Left lung (tissue), 10 donors: ENCODE measurements around the gene LEMD3. TPM values are rescaled to one million over a fixed set of nuclear protein-coding genes. Genes with fewer than 3 reads are reported as not detected.
"Not testable (repeated sequence)": the region's sequence is repeated elsewhere in the genome, so short reads cannot be mapped to it uniquely, and the experiment has no call there.

Source experiments
- ATAC-seq: fragments of 200-7000 bp; cut with Tn5 transposase; one replicate; pipeline ENCODE4 v1.9.1; 2020; ENCODE audit warnings: moderate library complexity
- DNase-seq, 4 donors: peaks; one replicate each; pipeline ENCODE4 v3.0.0-alpha.2; 2013 to 2020
- H3K27ac ChIP-seq, 2 donors: fragments of 200-600 bp; sonication (generic) in 1 of 2; one replicate each; pipeline versions ENCODE4 v1.5.0 to v1.8.0; 2020 to 2021
- H3K27me3 ChIP-seq, 2 donors: fragments of 200-600 bp; sonication (generic) in 1 of 2; one replicate each; pipeline versions ENCODE4 v1.5.0 to v1.8.0; 2020 to 2021
- H3K36me3 ChIP-seq, 2 donors: fragments of 200-600 bp; sonication (generic) in 1 of 2; one replicate each; pipeline versions ENCODE4 v1.5.0 to v1.8.0; 2020 to 2021
- H3K4me1 ChIP-seq, 2 donors: fragments of 200-600 bp; one replicate each; pipeline ENCODE4 v1.8.0; 2021
- H3K4me3 ChIP-seq, 2 donors: fragments of 200-600 bp; sonication (generic) in 1 of 2; one replicate each; pipeline versions ENCODE4 v1.5.0 to v1.8.0; 2020 to 2021; ENCODE audit warnings: mild to moderate bottlenecking in 1 of 2
- H3K9me3 ChIP-seq, 2 donors: fragments of 200-600 bp; sonication (generic) in 1 of 2; one replicate each; pipeline versions ENCODE4 v1.5.0 to v1.8.0; 2020 to 2021
- CTCF ChIP-seq, 2 donors: fragments of 200-600 bp; sonication (generic) in 1 of 2; IDR thresholded peaks; one replicate each; pipeline versions ENCODE4 v1.5.0 to v1.8.0; 2021; ENCODE audit warnings: antibody characterized with exemption in 2 of 2
- intact Hi-C, 2 donors: fragments of 100-400 bp; cut with DNase I; formaldehyde crosslinking; loops; one replicate each; pipeline versions ENCODE4 v1.11.2 to v1.14.2; 2022
- polyA plus RNA-seq, 6 donors: library from polyadenylated mRNA; unstranded; fragments of 120-200 nt; gene quantifications; one replicate each; pipeline ENCODE4 v1.2.1, GENCODE V29; 2013; ENCODE audit not compliant: insufficient read length in 6 of 6
- total RNA-seq, 2 donors: library from RNA; stranded (reverse); fragmentation: NEBNext Ultra II Directional; extraction: Animal tissue kit (Norgen Biotek cat#: 25700); gene quantifications; one replicate each; pipeline ENCODE4 v1.2.1, GENCODE V29; 2021
- donor health status: DM: no; HTN: yes; CAD: no.
- donor health status: DM: no; HTN: no; CAD: no.

LEMD3 gene
- total and polyA plus RNA-seq, 8 donors, result 26.5 to 47.0 (median 43.1) TPM

DNA sequence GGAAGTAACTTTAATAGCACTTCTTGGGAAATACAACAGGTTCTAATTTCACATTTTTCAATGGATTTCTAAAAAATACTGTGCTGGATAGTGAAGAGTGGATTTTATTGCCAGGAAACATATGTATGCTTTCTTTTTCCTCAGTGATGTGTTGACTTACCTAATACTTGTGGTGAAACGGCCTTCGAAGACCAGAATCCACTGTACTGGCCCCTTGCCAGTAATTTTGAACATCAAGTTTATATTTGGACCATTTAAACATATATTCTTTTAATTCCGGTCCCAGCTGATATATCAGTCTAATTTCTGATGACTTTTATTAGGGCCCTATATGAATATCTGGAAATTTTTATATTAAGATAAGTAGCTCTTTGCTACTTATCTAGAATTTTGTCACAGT, 110.9 kb downstream of the LEMD3 start:
- no peak for TF ChIP-seq CTCF (IDR thresholded peaks at IDR 0.05)
- ATAC-seq (no peak), DNase-seq (no peak)
- Histone ChIP-seq H3K4me1 (peaks cover 0 to 26% of the 10 kb centered on the region in 2 donors), H3K27ac (no peak overlapping the region), H3K4me3 (peak overlapping the region in 1 of 2 donors; percentile 67), H3K36me3 (no peaks in the 10 kb centered on the region), H3K9me3 (no peaks in the 10 kb centered on the region), H3K27me3 (peaks cover 0 to 23% of the 10 kb centered on the region in 2 donors)
- intact Hi-C loops, result no loop called here

DNA sequence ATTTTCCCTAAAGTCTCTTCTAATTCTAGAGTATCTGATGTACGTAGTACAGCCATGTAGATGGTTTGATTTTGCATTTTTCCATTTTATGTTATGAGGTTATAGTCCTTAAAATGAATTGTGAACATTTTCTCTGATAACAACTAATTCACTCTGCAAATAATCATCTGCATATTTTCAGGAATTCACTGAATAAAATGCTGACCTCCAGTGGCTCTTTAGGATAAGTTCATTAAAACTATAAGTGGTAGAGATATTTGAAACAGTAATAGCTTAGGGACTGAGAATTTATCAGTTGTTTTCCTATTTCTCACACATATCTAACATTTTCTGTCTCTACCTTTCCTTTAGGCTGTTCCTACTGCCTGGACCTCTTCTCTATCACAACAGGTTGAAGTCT, 113.5 kb downstream of the LEMD3 start:
- TF ChIP-seq CTCF (IDR thresholded peaks at IDR 0.05), result no peak
- ATAC-seq, result no peak

DNA sequence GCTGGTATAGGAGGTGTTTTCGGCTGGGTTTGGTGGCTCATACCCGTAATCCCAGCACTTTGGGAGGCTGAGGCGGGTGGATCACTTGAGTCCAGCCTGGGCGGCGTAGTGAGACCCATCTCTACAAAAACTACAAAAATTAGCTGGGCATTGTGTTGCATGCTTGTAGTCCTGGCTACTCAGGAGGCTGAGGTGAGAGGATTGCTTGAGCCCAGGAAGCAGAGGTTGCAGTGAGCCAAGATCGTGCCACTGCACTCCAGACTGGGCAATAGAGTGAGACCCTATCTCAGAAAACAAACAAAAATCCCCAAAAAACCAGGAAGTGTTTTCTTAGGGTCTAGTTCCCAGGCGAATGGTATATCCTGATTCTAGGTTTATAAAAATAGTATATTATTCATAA, 116.1 kb downstream of the LEMD3 start:
- H3K27ac ChIP-seq, H3K27me3 ChIP-seq, DNase-seq, H3K9me3 ChIP-seq, H3K4me3 ChIP-seq, H3K4me1 ChIP-seq, ATAC-seq, intact Hi-C loops, H3K36me3 ChIP-seq: not testable (repeated sequence)

More for the DNA sequence above, 113.5 kb downstream of the LEMD3 start:
- H3K4me3 ChIP-seq, result no peak overlapping the region
- H3K27ac ChIP-seq, result no peak overlapping the region
- intact Hi-C loops, result no loop called here
- no peaks in the 10 kb centered on the region for H3K36me3 ChIP-seq
- H3K9me3 ChIP-seq, result no peaks in the 10 kb centered on the region
- no peak for DNase-seq
- peaks cover 0 to 28% of the 10 kb centered on the region in 2 donors for H3K4me1 ChIP-seq
- H3K27me3 ChIP-seq, result peaks cover 0 to 22% of the 10 kb centered on the region in 2 donors

DNA sequence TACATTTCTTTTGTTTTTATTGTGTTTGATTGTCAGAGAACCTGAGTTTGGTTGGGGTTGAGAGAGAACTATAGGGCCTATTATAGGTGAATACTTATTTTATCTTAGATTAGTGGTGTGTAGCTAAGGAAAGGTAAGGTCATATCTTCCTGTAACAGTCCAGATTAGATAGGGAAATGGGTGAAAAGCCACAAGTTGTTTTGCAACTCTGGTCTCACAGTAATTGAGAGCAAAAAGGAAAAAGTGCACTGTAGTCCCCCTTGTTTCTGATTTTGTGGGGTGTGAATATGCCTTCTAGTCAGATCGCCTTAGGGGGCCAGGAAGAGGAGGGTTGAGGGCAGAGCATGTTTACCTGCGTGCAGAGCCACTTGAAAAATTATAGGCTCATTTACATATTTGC, 118.0 kb downstream of the LEMD3 start:
- TF ChIP-seq CTCF (IDR thresholded peaks at IDR 0.05), result no peak
- H3K4me1 ChIP-seq, result peaks cover 0 to 2% of the 10 kb centered on the region in 2 donors
- ATAC-seq, result no peak

GRCh38 chr12:65292241-65292640, 122.9 kb downstream of the LEMD3 start:
- intact Hi-C loops, result no loop called here
- no peak for TF ChIP-seq CTCF (IDR thresholded peaks at IDR 0.05)
- no peak for ATAC-seq

More for the DNA sequence above, 118.0 kb downstream of the LEMD3 start:
- Histone ChIP-seq H3K27ac (no peak overlapping the region), H3K4me3 (no peak overlapping the region), H3K27me3 (no peaks in the 10 kb centered on the region), H3K36me3 (no peaks in the 10 kb centered on the region), H3K9me3 (no peaks in the 10 kb centered on the region)
- DNase-seq, result no peak
- intact Hi-C loops, result no loop called here

DNA sequence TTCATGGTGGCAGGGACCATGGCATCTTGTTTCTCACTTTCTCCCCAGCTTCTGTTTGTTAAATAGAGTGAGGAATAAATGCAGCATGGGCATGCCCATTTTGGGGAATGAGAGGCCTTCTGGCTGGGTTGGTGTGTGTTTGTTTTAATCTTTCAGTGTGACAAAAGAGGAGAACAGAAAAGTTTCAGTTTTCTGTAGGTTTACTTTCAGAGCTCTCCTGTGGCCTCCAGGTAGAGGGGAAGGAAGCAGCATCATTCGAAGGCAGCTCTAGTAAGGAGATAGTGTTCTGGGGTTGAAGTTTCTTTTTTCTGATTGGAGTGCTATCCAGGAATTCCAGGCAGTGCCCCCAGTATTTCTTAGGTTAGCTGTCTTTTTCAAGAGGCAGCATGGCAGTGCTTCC, 124.4 kb downstream of the LEMD3 start:
- Histone ChIP-seq H3K27ac (no peak overlapping the region), H3K4me1 (no peaks in the 10 kb centered on the region), H3K27me3 (no peaks in the 10 kb centered on the region), H3K9me3 (no peaks in the 10 kb centered on the region), H3K36me3 (no peaks in the 10 kb centered on the region), H3K4me3 (no peak overlapping the region)
- no peak for ATAC-seq
- no peak for TF ChIP-seq CTCF (IDR thresholded peaks at IDR 0.05)
- no peak for DNase-seq
- intact Hi-C loops, result no loop called here

More at GRCh38 chr12:65292241-65292640, 122.9 kb downstream of the LEMD3 start:
- H3K36me3 ChIP-seq, result no peaks in the 10 kb centered on the region
- peaks cover 0 to 2% of the 10 kb centered on the region in 2 donors for H3K4me1 ChIP-seq
- no peak overlapping the region for H3K4me3 ChIP-seq
- no peak for DNase-seq
- no peaks in the 10 kb centered on the region for H3K9me3 ChIP-seq
- H3K27me3 ChIP-seq, result no peaks in the 10 kb centered on the region
- no peak overlapping the region for H3K27ac ChIP-seq
